ENCODE measurements around the gene ARL14EPL. TPM values are rescaled to one million over a fixed set of nuclear protein-coding genes. Genes with fewer than 3 reads are reported as not detected.

Gene ARL14EPL
- total RNA-seq: not detected

- TF ChIP-seq CTCF (IDR thresholded peaks at IDR 0.05) (no peak), POLR2A (IDR thresholded peaks at IDR 0.05) (no peak)
- H3K36me3 ChIP-seq: no peaks in the 10 kb centered on the region
- H3K4me1 ChIP-seq: no peaks in the 10 kb centered on the region
- no peak within 1 kb of the TSS for H3K27ac ChIP-seq
- H3K9me3 ChIP-seq: no peaks in the 10 kb centered on the region
- H3K4me3 ChIP-seq: no peak within 1 kb of the TSS
- intact Hi-C loops (cut with DNase I): no loop called here
- no peaks in the 10 kb centered on the region for H3K27me3 ChIP-seq
- 44 to 62% methylated on average over 9 of the region's 9 CpGs for WGBS, 2 donors
- no peak for DNase-seq
These were observed at the start of gene ARL14EPL for GRCh38 chr5:116032094-116032517. TSS of gene ARL14EPL (plus strand) at chr5:116032472. CDS start at chr5:116051466, 18,994 bp downstream.

DNA sequence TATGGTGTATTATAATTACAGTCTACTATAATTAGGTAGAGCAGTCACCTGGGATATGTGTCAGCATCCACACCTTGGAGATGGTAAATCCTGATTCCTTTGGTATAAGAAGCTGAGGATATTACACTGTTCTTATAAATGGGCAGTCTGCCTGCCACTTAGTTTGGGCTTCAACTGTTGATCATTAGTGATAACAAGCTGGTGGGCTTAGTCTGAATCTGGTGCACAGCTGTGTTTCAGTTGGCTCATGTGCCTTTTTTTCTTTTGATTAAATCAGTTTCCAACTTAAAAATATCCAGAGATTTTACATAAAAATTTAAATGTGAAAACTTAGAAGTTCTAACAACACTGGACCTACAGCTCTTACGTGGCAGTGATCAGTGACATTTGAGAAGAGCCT lies 48.8 kb upstream of the ARL14EPL start:
- WGBS, 2 donors: 55 to 65% methylated on average over 1 of the region's 1 CpG
- Histone ChIP-seq H3K4me1 (peaks cover 0 to 8% (median 0%) of the 10 kb centered on the region in 3 donors), H3K4me3 (no peak overlapping the region), H3K36me3 (no peaks in the 10 kb centered on the region), H3K27me3 (peaks cover 0 to 8% (median 0%) of the 10 kb centered on the region in 4 donors), H3K9me3 (no peaks in the 10 kb centered on the region), H3K27ac (no peak overlapping the region)
- intact Hi-C loops (cut with DNase I): no loop called here
- DNase-seq: no peak
- no peak for TF ChIP-seq CTCF (IDR thresholded peaks at IDR 0.05)
- no peak for TF ChIP-seq POLR2A (IDR thresholded peaks at IDR 0.05)

- 70% methylated on average over 10 of the region's 10 CpGs for WGBS, 2 donors
- Histone ChIP-seq H3K27ac (no peak overlapping the region), H3K36me3 (no peaks in the 10 kb centered on the region), H3K9me3 (no peaks in the 10 kb centered on the region), H3K27me3 (no peaks in the 10 kb centered on the region), H3K4me1 (no peaks in the 10 kb centered on the region), H3K4me3 (no peak overlapping the region)
- no peak for TF ChIP-seq CTCF (IDR thresholded peaks at IDR 0.05)
- TF ChIP-seq POLR2A (IDR thresholded peaks at IDR 0.05): no peak
- intact Hi-C loops (cut with DNase I): no loop called here
- DNase-seq: no peak
These were observed 46.2 kb upstream of the ARL14EPL start for GRCh38 chr5:115985802-115986757.

- no peak overlapping the region for H3K4me3 ChIP-seq
- H3K27me3 ChIP-seq: no peaks in the 10 kb centered on the region
- H3K9me3 ChIP-seq: no peaks in the 10 kb centered on the region
- WGBS, 2 donors: 76 to 77% methylated on average over 2 of the region's 2 CpGs
- no peaks in the 10 kb centered on the region for H3K4me1 ChIP-seq
- no peak for DNase-seq
- no peaks in the 10 kb centered on the region for H3K36me3 ChIP-seq
- TF ChIP-seq POLR2A (IDR thresholded peaks at IDR 0.05): no peak
- no peak for TF ChIP-seq CTCF (IDR thresholded peaks at IDR 0.05)
- intact Hi-C loops (cut with DNase I): no loop called here
- H3K27ac ChIP-seq: no peak overlapping the region
These were observed 44.3 kb upstream of the ARL14EPL start for GRCh38 chr5:115988002-115988401.

DNA sequence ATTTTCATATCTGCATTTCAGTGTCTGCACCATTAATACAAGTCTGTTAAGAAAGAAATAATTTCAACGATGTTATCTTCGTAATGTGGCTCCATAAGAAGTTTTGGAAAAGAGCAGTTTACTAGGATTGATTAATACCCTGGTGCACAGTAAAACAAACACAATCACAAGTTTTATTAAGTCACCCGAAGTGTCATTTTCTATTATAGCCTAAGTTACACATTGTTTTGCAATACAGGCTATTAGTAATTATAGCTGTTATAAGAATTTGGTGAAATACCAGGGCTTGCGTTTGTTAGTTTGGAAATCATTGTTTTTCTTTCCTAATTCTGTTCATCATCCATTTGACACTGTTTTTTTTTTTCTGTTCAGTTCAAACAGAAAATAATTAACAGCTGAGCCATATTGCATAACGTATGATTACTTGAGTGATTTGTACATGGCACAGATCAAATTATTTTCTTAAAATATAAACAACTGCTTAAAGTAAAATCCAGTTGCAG lies 39.4 kb upstream of the ARL14EPL start:
- intact Hi-C loops (cut with DNase I): no loop called here
- Histone ChIP-seq H3K27me3 (no peaks in the 10 kb centered on the region), H3K36me3 (no peaks in the 10 kb centered on the region), H3K9me3 (no peaks in the 10 kb centered on the region), H3K27ac (no peak overlapping the region), H3K4me3 (no peak overlapping the region), H3K4me1 (no peaks in the 10 kb centered on the region)
- TF ChIP-seq POLR2A (IDR thresholded peaks at IDR 0.05) (no peak), CTCF (IDR thresholded peaks at IDR 0.05) (no peak)
- WGBS, 2 donors: 62 to 68% methylated on average over 5 of the region's 5 CpGs
- no peak for DNase-seq
